Spleen (tissue), 11 donors: ENCODE data around the gene SLC25A20. TPM values are rescaled to one million over a fixed set of nuclear protein-coding genes. Genes with fewer than 3 reads are reported as not detected.

Experiments used
- DNase-seq: peaks from one replicate; pipeline ENCODE4 v3.0.0-alpha.2; 2020
- H3K27ac ChIP-seq, 8 donors: fragments of 200-600 bp; sonication (generic) in 7 of 8; 1 replicate in 4 of 8; 2 replicates in 4 of 8; pipeline versions ENCODE4 v1.5.0 to v1.8.0; 2016 to 2021; ENCODE audit warnings: inconsistent platforms in 4 of 8, mild to moderate bottlenecking in 4 of 8, moderate library complexity in 1 of 8
- H3K27me3 ChIP-seq, 7 donors: fragments of 200-600 bp; sonication (generic) in 6 of 7; replicated peaks in 1 of 7; 1 replicate in 4 of 7; 2 replicates in 3 of 7; pipeline versions ENCODE4 v1.5.0 to v1.8.0; 2016 to 2021; ENCODE audit warnings: inconsistent platforms in 3 of 7, mild to moderate bottlenecking in 1 of 7
- H3K36me3 ChIP-seq, 6 donors: fragments of 200-600 bp; sonication (generic) in 5 of 6; 1 replicate in 4 of 6; 2 replicates in 2 of 6; pipeline versions ENCODE4 v1.5.0 to v1.8.0; 2016 to 2021; ENCODE audit warnings: inconsistent platforms in 2 of 6
- H3K4me1 ChIP-seq, 6 donors: fragments of 200-600 bp; sonication (generic) in 5 of 6; 1 replicate in 3 of 6; 2 replicates in 3 of 6; pipeline versions ENCODE4 v1.5.0 to v1.8.0; 2016 to 2021; ENCODE audit warnings: inconsistent platforms in 3 of 6
- H3K4me3 ChIP-seq, 8 donors: fragments of 200-600 bp; sonication (generic) in 7 of 8; 1 replicate in 4 of 8; 2 replicates in 4 of 8; pipeline versions ENCODE4 v1.5.0 to v1.8.0; 2016 to 2021; ENCODE audit warnings: inconsistent platforms in 4 of 8, mild to moderate bottlenecking in 4 of 8, moderate library complexity in 2 of 8
- H3K9me3 ChIP-seq, 8 donors: fragments of 200-600 bp; sonication (generic) in 7 of 8; 1 replicate in 4 of 8; 2 replicates in 4 of 8; pipeline versions ENCODE4 v1.5.0 to v1.8.0; 2016 to 2021; ENCODE audit warnings: inconsistent platforms in 4 of 8
- CTCF ChIP-seq, 11 experiments: fragments of 200-600 bp in 7 of 11; fragments of 450-650 bp in 4 of 11; sonication (generic) in 4 of 11; IDR thresholded peaks in 8 of 11; conservative IDR thresholded peaks in 3 of 11; 1 replicate in 7 of 11; 2 replicates in 4 of 11; pipeline versions ENCODE4 v1.4.0 to v1.8.0; 2016 to 2021; ENCODE audit warnings: antibody characterized with exemption in 11 of 11, inconsistent platforms in 4 of 11, mild to moderate bottlenecking in 1 of 11
- POLR2A ChIP-seq, 3 donors: fragments of 450-650 bp; IDR thresholded peaks; one replicate each; pipeline ENCODE4 v1.5.1; 2017; ENCODE audit warnings: antibody characterized with exemption in 3 of 3, mild to moderate bottlenecking in 1 of 3
- POLR2AphosphoS5 ChIP-seq, 3 donors: sonication (generic); formaldehyde crosslinking; IDR thresholded peaks; one replicate each; pipeline ENCODE4 v1.5.1; 2017; ENCODE audit warnings: antibody characterized with exemption in 3 of 3
- WGBS, 5 donors: extraction: QIAGEN DNeasy Blood & Tissue Kit in 3 of 5; methylation state at CpG; one replicate each; pipeline versions ENCODE4 v1.1.5 to v1.1.7; 2013 to 2018; 5-methylcytosine and 5-hydroxymethylcytosine counted together
- intact Hi-C: fragments of 100-400 bp; cut with DNase I; formaldehyde crosslinking; loops from one replicate; pipeline ENCODE4 v1.15.0; 2023; ENCODE audit warnings: low total_unique reads
- polyA plus RNA-seq, 3 donors: library from polyadenylated mRNA; stranded (reverse); fragments of 200-250 nt; gene quantifications; one replicate each; pipeline ENCODE4 v1.2.1, GENCODE V29; 2013
- total RNA-seq, 7 donors: library from RNA; depleted of rRNA in 3 of 7; stranded (reverse); fragments of >200 nt in 3 of 7; fragmentation: NEBNext Ultra II Directional in 4 of 7; extraction: Animal tissue kit (Norgen Biotek cat#: 25700) in 4 of 7; gene quantifications; one replicate each; pipeline versions ENCODE4 v1.1.0 to v1.2.1, GENCODE V29; 2016 to 2021
- donor health status: healthy with polysubstance abuse.
- donor health status: DM: no; HTN: no; CAD: no; lungs with moderate emphysema.
- donor health status: DM: no; HTN: no; CAD: no.
- donor health status: Bipolar disorder and iron deficiency.
- donor health status: healthy.
- donor health status: DM: no; HTN: no; CAD: no.
- donor health status: DM: yes; HTN: yes; CAD: no.

Gene SLC25A20
- total and polyA plus RNA-seq, 10 donors: 13.0 to 51.2 (median 24.4) TPM

GRCh38 chr3:48863122-48863521, 35.6 kb downstream of the SLC25A20 start:
- no peaks in the 10 kb centered on the region for H3K9me3 ChIP-seq
- DNase-seq: no peak
- no peaks in the 10 kb centered on the region for H3K4me1 ChIP-seq
- H3K36me3 ChIP-seq: peaks cover 0 to 89% (median 34%) of the 10 kb centered on the region in 6 donors
- WGBS, 5 donors: 92 to 100% (median 97%) methylated on average over 3 of the region's 3 CpGs
- no peaks in the 10 kb centered on the region for H3K27me3 ChIP-seq
- TF ChIP-seq POLR2AphosphoS5 (IDR thresholded peaks at IDR 0.05) (no peak), POLR2A (IDR thresholded peaks at IDR 0.05) (no peak), CTCF (IDR thresholded peaks at IDR 0.05 in 8 of 11, conservative IDR thresholded peaks at IDR 0.05 in 3 of 11) (no peak)
- H3K27ac ChIP-seq: no peak overlapping the region
- no peak overlapping the region for H3K4me3 ChIP-seq
- intact Hi-C loops: no loop called here

- 59 to 80% (median 69%) methylated on average over 2 of the region's 2 CpGs for WGBS, 5 donors
- H3K27me3 ChIP-seq: no peaks in the 10 kb centered on the region
- no peak overlapping the region for H3K27ac ChIP-seq
- no peak overlapping the region for H3K4me3 ChIP-seq
- peaks cover 0 to 90% (median 46%) of the 10 kb centered on the region in 6 donors for H3K36me3 ChIP-seq
- no peak for DNase-seq
- no peaks in the 10 kb centered on the region for H3K9me3 ChIP-seq
- intact Hi-C loops: no loop called here
- TF ChIP-seq POLR2A (IDR thresholded peaks at IDR 0.05): no peak
- TF ChIP-seq CTCF (IDR thresholded peaks at IDR 0.05 in 8 of 11, conservative IDR thresholded peaks at IDR 0.05 in 3 of 11): no peak
- no peak for TF ChIP-seq POLR2AphosphoS5 (IDR thresholded peaks at IDR 0.05)
- H3K4me1 ChIP-seq: peaks cover 0 to under 1% (median 0%) of the 10 kb centered on the region in 6 donors
Observed at GRCh38 chr3:48859206-48859605, 39.5 kb downstream of the SLC25A20 start.

- TF ChIP-seq POLR2AphosphoS5 (IDR thresholded peaks at IDR 0.05): no peak
- no peak for TF ChIP-seq POLR2A (IDR thresholded peaks at IDR 0.05)
- no peak for TF ChIP-seq CTCF (IDR thresholded peaks at IDR 0.05 in 8 of 11, conservative IDR thresholded peaks at IDR 0.05 in 3 of 11)
- Histone ChIP-seq H3K4me1 (peaks cover 0 to 5% (median 0%) of the 10 kb centered on the region in 6 donors), H3K9me3 (no peaks in the 10 kb centered on the region), H3K36me3 (peaks cover 0 to 91% (median 46%) of the 10 kb centered on the region in 6 donors), H3K27me3 (no peaks in the 10 kb centered on the region), H3K27ac (no peak overlapping the region), H3K4me3 (no peak overlapping the region)
- intact Hi-C loops: no loop called here
- DNase-seq: no peak
- 84 to 100% (median 92%) methylated on average over 2 of the region's 2 CpGs for WGBS, 5 donors
Observed at GRCh38 chr3:48858709-48859108, 40.0 kb downstream of the SLC25A20 start.

- Histone ChIP-seq H3K27ac (no peak overlapping the region), H3K9me3 (no peaks in the 10 kb centered on the region), H3K4me3 (no peak overlapping the region), H3K27me3 (no peaks in the 10 kb centered on the region), H3K36me3 (peaks cover 0 to 85% (median 45%) of the 10 kb centered on the region in 6 donors), H3K4me1 (peaks cover 0 to 6% (median 0%) of the 10 kb centered on the region in 6 donors)
- intact Hi-C loops: no loop called here
- no peak for TF ChIP-seq POLR2AphosphoS5 (IDR thresholded peaks at IDR 0.05)
- TF ChIP-seq CTCF (IDR thresholded peaks at IDR 0.05 in 8 of 11, conservative IDR thresholded peaks at IDR 0.05 in 3 of 11): no peak
- TF ChIP-seq POLR2A (IDR thresholded peaks at IDR 0.05): no peak
- WGBS, 5 donors: 79 to 85% (median 80%) methylated on average over 2 of the region's 2 CpGs
- DNase-seq: peak; percentile 11
Observed at GRCh38 chr3:48857641-48858040, 41.0 kb downstream of the SLC25A20 start.
